Lower leg skin (tissue), 4 donors: ENCODE data around the gene MX1. TPM values are rescaled to one million over a fixed set of nuclear protein-coding genes. Genes with fewer than 3 reads are reported as not detected.

ENCODE experiments used
- DNase-seq, 2 donors: peaks; one replicate each; pipeline ENCODE4 v3.0.0-alpha.2; 2019; ENCODE audit warnings: low spot score in 2 of 2
- H3K4me3 ChIP-seq: fragments of 200-600 bp; sonication (generic); 2 replicates; pipeline ENCODE4 v1.5.1; 2017; ENCODE audit warnings: mild to moderate bottlenecking, low read depth; ENCODE audit not compliant: poor library complexity, severe bottlenecking
- POLR2A ChIP-seq, 2 donors: fragments of 450-650 bp; IDR thresholded peaks; one replicate each; pipeline ENCODE4 v1.6.1; 2016 to 2017; ENCODE audit warnings: antibody characterized with exemption in 2 of 2, mild to moderate bottlenecking in 1 of 2, moderate library complexity in 1 of 2
- WGBS, 2 donors: methylation state at CpG; one replicate each; pipeline ENCODE4 v1.1.5; 2018; 5-methylcytosine and 5-hydroxymethylcytosine counted together
- intact Hi-C: fragments of 100-400 bp; cut with DNase I; formaldehyde crosslinking; loops from one replicate; pipeline ENCODE4 v1.15.0; 2023; ENCODE audit warnings: low total_unique reads
- total RNA-seq, 4 donors: library from RNA; depleted of rRNA; stranded (reverse); fragments of >200 nt; gene quantifications; one replicate each; pipeline ENCODE4 v1.1.0, GENCODE V29; 2016
- TF ChIP-seq, protein P1 (sequence below), 3 donors: fragments of 450-650 bp; IDR thresholded peaks; one replicate each; pipeline ENCODE4 v1.5.1; 2016; ENCODE audit warnings: antibody characterized with exemption in 3 of 3, mild to moderate bottlenecking in 3 of 3, moderate library complexity in 2 of 3

MX1 gene
- total RNA-seq, 4 donors from 2014 or later = 3.3 to 15.1 (median 9.1) TPM

- intact Hi-C loops = no loop called here
- TF ChIP-seq, protein P1, sequence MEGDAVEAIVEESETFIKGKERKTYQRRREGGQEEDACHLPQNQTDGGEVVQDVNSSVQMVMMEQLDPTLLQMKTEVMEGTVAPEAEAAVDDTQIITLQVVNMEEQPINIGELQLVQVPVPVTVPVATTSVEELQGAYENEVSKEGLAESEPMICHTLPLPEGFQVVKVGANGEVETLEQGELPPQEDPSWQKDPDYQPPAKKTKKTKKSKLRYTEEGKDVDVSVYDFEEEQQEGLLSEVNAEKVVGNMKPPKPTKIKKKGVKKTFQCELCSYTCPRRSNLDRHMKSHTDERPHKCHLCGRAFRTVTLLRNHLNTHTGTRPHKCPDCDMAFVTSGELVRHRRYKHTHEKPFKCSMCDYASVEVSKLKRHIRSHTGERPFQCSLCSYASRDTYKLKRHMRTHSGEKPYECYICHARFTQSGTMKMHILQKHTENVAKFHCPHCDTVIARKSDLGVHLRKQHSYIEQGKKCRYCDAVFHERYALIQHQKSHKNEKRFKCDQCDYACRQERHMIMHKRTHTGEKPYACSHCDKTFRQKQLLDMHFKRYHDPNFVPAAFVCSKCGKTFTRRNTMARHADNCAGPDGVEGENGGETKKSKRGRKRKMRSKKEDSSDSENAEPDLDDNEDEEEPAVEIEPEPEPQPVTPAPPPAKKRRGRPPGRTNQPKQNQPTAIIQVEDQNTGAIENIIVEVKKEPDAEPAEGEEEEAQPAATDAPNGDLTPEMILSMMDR (IDR thresholded peaks at IDR 0.05) = no peak
- TF ChIP-seq POLR2A (IDR thresholded peaks at IDR 0.05) = no peak
- WGBS, 2 donors = 65 to 66% methylated on average over 2 of the region's 2 CpGs
- no peak for DNase-seq
- no peak overlapping the region for H3K4me3 ChIP-seq
Observed at GRCh38 chr21:41437729-41438128, 11.7 kb downstream of the MX1 start.

- 86 to 87% methylated on average over 13 of the region's 13 CpGs for WGBS, 2 donors
- no peak overlapping the region for H3K4me3 ChIP-seq
- TF ChIP-seq, protein P1 (IDR thresholded peaks at IDR 0.05) = no peak
- TF ChIP-seq POLR2A (IDR thresholded peaks at IDR 0.05) = no peak
- DNase-seq = peak in 1 of 2 donors; percentile 84
- intact Hi-C loops = no loop called here
Observed at GRCh38 chr21:41438425-41439113, 12.5 kb downstream of the MX1 start.

- DNase-seq = no peak
- H3K4me3 ChIP-seq = no peak overlapping the region
- intact Hi-C loops = no loop called here
- TF ChIP-seq POLR2A (IDR thresholded peaks at IDR 0.05) = no peak
- TF ChIP-seq, protein P1 (IDR thresholded peaks at IDR 0.05) = no peak
- 73 to 79% methylated on average over 4 of the region's 4 CpGs for WGBS, 2 donors
Observed at GRCh38 chr21:41439248-41439647, 13.2 kb downstream of the MX1 start.

GRCh38 chr21:41441546-41441945 is 15.5 kb downstream of the MX1 start:
- 92 to 96% methylated on average over 14 of the region's 14 CpGs for WGBS, 2 donors
- no peak for TF ChIP-seq POLR2A (IDR thresholded peaks at IDR 0.05)
- TF ChIP-seq, protein P1 (IDR thresholded peaks at IDR 0.05) = no peak
- peak in 1 of 2 donors; percentile 77 for DNase-seq
- intact Hi-C loops = no loop called here
- H3K4me3 ChIP-seq = no peak overlapping the region

DNA sequence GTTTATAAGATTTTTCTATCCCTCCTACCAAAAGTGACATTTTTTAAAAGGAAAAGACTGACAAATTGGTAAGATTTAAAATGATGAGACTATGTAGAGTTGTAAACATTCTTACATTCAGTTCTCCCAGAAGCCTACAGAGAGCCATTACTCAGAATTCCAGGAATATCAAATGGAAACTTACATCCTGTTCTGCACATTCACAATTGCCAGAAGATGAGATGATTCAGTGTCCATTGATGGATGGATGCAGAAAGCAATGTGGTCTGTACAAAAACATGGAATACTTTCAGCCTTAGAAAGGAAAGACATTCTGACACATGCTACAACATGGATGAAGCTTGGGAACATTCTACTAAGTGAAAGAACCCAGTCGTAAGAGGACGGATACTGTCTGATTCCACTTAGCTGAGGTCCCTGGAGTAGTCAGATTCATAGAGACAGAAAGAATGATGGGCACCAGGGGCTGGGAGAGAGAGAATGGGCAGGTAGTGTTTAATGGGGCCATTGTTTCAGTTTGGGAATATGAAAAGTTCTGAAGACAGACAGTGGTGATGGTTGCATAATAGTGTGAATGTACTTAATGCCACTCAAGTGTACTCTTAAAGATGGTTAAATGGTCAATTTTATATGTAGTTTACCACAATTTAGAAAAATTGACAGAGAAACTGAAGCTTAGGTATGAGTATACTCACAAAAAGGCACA is 16.6 kb downstream of the MX1 start:
- no peak for TF ChIP-seq POLR2A (IDR thresholded peaks at IDR 0.05)
- TF ChIP-seq, protein P1 (IDR thresholded peaks at IDR 0.05) = no peak
- intact Hi-C loops = no loop called here
- no peak overlapping the region for H3K4me3 ChIP-seq
- WGBS, 2 donors = 96 to 97% methylated on average over 2 of the region's 2 CpGs
- no peak for DNase-seq
